ENCODE measurements around the gene HMGCS2.

The HMGCS2 gene

GRCh38 chr1:119771016-119771415, 2.3 kb upstream of the HMGCS2 start:
- no peak overlapping the region for H3K4me3 ChIP-seq (ENCODE audit: low read depth, low read length)
- DNase-seq (ENCODE audit: low read depth), result no peak
- in situ Hi-C loops (cut with HindIII; ENCODE audit: low sequenced_read_pairs), result no loop called here
- TF ChIP-seq, protein P1, sequence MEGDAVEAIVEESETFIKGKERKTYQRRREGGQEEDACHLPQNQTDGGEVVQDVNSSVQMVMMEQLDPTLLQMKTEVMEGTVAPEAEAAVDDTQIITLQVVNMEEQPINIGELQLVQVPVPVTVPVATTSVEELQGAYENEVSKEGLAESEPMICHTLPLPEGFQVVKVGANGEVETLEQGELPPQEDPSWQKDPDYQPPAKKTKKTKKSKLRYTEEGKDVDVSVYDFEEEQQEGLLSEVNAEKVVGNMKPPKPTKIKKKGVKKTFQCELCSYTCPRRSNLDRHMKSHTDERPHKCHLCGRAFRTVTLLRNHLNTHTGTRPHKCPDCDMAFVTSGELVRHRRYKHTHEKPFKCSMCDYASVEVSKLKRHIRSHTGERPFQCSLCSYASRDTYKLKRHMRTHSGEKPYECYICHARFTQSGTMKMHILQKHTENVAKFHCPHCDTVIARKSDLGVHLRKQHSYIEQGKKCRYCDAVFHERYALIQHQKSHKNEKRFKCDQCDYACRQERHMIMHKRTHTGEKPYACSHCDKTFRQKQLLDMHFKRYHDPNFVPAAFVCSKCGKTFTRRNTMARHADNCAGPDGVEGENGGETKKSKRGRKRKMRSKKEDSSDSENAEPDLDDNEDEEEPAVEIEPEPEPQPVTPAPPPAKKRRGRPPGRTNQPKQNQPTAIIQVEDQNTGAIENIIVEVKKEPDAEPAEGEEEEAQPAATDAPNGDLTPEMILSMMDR (IDR thresholded peaks at IDR 0.05; ENCODE audit: low read depth, low read length, missing control alignments), result no peak

DNA sequence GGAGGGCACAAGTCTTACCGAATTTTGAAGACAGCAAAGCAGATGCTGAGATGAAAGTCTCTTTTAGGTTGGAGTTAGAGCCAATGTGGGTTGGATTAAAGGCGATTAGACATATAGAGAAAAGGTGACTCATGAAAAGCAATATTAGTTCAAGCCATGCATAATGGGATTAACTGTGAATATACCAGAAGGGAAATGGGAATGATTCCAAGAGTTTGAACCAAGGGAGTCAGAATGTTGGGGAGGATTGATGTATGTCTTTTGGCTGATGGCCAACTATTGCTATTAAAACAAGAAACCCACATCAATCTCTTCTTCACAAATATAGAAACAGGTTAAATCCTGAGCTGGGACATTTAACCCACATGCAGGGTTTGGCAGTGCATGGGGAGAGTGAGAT, 1.2 kb downstream of the HMGCS2 start:
- TF ChIP-seq, protein P1 (IDR thresholded peaks at IDR 0.05; ENCODE audit: low read depth, low read length, missing control alignments), result no peak
- in situ Hi-C loops (cut with HindIII; ENCODE audit: low sequenced_read_pairs), result no loop called here

DNA sequence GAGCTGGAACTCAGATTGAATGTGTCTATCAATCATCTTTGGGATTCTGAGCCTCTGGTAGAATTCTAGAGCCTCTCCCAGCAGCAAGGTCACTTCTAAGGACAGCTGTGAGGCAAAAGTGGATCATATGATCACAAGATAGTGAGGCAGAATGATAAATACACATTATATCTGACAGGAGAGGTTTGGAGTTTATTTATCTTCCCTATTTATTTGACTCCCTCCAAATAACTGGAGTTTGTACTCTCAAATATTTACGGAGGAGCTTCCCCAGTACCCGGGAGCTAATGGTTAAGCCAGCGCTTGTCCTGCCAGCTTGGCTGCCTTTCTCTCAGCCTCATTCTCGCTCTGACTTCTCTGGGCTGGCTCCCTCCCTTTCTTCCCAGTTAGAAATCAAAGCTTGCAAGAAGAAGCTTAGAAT, 2.3 kb downstream of the HMGCS2 start:
- TF ChIP-seq, protein P1 (IDR thresholded peaks at IDR 0.05; ENCODE audit: low read depth, low read length, missing control alignments), result no peak
- DNase-seq (ENCODE audit: low read depth), result no peak
- in situ Hi-C loops (cut with HindIII; ENCODE audit: low sequenced_read_pairs), result no loop called here
- H3K4me3 ChIP-seq (ENCODE audit: low read depth, low read length), result no peak overlapping the region

More for the DNA sequence above, 1.2 kb downstream of the HMGCS2 start:
- DNase-seq (ENCODE audit: low read depth), result no peak
- no peak overlapping the region for H3K4me3 ChIP-seq (ENCODE audit: low read depth, low read length)

- no peak for DNase-seq (ENCODE audit: low read depth)
- no peak overlapping the region for H3K4me3 ChIP-seq (ENCODE audit: low read depth, low read length)
- TF ChIP-seq, protein P1 (IDR thresholded peaks at IDR 0.05; ENCODE audit: low read depth, low read length, missing control alignments), result no peak
- in situ Hi-C loops (cut with HindIII; ENCODE audit: low sequenced_read_pairs), result no loop called here
These were observed 4.5 kb downstream of the HMGCS2 start for GRCh38 chr1:119764220-119764619.

- in situ Hi-C loops (cut with HindIII; ENCODE audit: low sequenced_read_pairs), result no loop called here
- TF ChIP-seq, protein P1 (IDR thresholded peaks at IDR 0.05; ENCODE audit: low read depth, low read length, missing control alignments), result no peak
These were observed 5.8 kb downstream of the HMGCS2 start for GRCh38 chr1:119762953-119763352.

DNA sequence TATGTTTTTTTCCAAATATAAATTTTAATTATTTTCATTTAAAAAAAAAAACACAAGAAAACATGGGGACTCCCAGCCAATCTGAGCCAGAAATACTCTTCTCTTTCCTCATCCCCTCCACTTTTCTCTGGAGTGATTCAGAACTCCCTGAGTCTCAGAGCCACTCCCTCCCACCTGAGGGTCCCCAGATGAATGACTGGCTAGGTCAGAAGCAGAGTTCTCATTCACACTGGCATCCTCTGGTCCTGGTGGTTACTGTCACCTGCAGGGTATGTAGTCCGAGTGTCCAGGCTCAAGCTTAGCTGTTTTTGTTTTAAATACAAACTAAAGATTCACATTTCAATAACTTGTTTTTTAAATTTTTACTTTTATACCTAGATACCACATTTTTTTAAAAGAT, 6.3 kb downstream of the HMGCS2 start:
- H3K4me3 ChIP-seq (ENCODE audit: low read depth, low read length), result no peak overlapping the region
- in situ Hi-C loops (cut with HindIII; ENCODE audit: low sequenced_read_pairs), result no loop called here
- TF ChIP-seq, protein P1 (IDR thresholded peaks at IDR 0.05; ENCODE audit: low read depth, low read length, missing control alignments), result no peak
- no peak for DNase-seq (ENCODE audit: low read depth)

More at GRCh38 chr1:119762953-119763352, 5.8 kb downstream of the HMGCS2 start:
- H3K4me3 ChIP-seq (ENCODE audit: low read depth, low read length), result no peak overlapping the region
- no peak for DNase-seq (ENCODE audit: low read depth)

DNA sequence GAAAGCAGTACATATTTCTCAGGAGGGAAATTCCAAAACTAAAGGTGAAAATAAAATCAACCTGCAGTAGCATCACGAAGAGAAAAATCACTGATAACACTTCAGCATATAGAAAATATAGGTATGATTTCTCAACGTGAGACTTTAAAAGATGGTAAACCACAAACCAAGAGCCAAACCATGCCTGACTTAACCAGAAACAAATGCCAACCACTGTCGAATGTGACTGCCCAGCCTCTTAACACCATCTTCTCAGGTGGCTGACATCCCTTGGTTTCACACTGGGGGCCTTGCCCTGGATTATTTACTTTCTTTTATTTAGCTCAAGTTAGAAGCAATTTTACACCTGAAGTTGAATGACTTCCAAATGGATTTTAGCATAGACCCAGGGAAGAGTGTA, 10.1 kb downstream of the HMGCS2 start:
- DNase-seq (ENCODE audit: low read depth), result no peak
- no peak overlapping the region for H3K4me3 ChIP-seq (ENCODE audit: low read depth, low read length)
- in situ Hi-C loops (cut with HindIII; ENCODE audit: low sequenced_read_pairs), result no loop called here
- TF ChIP-seq, protein P1 (IDR thresholded peaks at IDR 0.05; ENCODE audit: low read depth, low read length, missing control alignments), result no peak
